NT2/D1 (cell line): ENCODE results near the gene COL23A1.

Experiments used
- SUZ12 ChIP-seq: IDR thresholded peaks from 2 replicates; pipeline ENCODE4 v1.6.1; 2011; ENCODE audit not compliant: insufficient read length, insufficient read depth; ENCODE audit errors: extremely low read depth
- YY1 ChIP-seq: IDR thresholded peaks from 2 replicates; pipeline ENCODE4 v1.6.1; 2011; ENCODE audit not compliant: insufficient read length, insufficient read depth
- ZNF274 ChIP-seq: IDR thresholded peaks from 2 replicates; pipeline ENCODE4 v1.6.1; 2011; ENCODE audit warnings: mild to moderate bottlenecking, low read depth, low read length

GRCh38 chr5:178632285-178632684 is 42.1 kb upstream of the COL23A1 start:
- TF ChIP-seq YY1 (no peak), ZNF274 (no peak), SUZ12 (no peak)
